B cell (primary cell): ENCODE results near the gene LMO1. TPM values are rescaled to one million over a fixed set of nuclear protein-coding genes. Genes with fewer than 3 reads are reported as not detected.
A peak's percentile ranks its signal among the peaks of the same experiment; 100 is the strongest.

ENCODE experiments used
- ATAC-seq: fragments of 200-7000 bp; cut with Tn5 transposase; one replicate; pipeline ENCODE4 v1.10.0; 2021; ENCODE audit warnings: low read depth, mild to moderate bottlenecking, moderate number of reproducible peaks, moderate library complexity
- CTCF ChIA-PET: fragments of 350-600 bp; sonication (Branson Sonifier 250); formaldehyde crosslinking; loops from one replicate; lab custom pipeline; 2021; ENCODE audit warnings: antibody characterized with exemption, inconsistent platforms; lab: Charles Lee
- POLR2A ChIA-PET: fragments of 350-600 bp; sonication (Branson Sonifier 250); formaldehyde crosslinking; loops from one replicate; lab custom pipeline; 2021; ENCODE audit warnings: antibody characterized with exemption; lab: Charles Lee
- DNase-seq: peaks from one replicate; pipeline ENCODE4 v3.0.0; 2013
- H2AFZ ChIP-seq: 2 replicates; pipeline ENCODE4 v1.6.1; 2012; ENCODE audit warnings: mild to moderate bottlenecking, low read depth, low read length; ENCODE audit not compliant: insufficient read depth, poor library complexity, severe bottlenecking
- H3K27ac ChIP-seq, 2 donors: 1 replicate in 1 of 2; 2 replicates in 1 of 2; pipeline ENCODE4 v1.5.1; 2012 to 2013; ENCODE audit warnings: low read length in 2 of 2, mild to moderate bottlenecking in 2 of 2, moderate library complexity in 1 of 2
- H3K27me3 ChIP-seq, 4 experiments: fragments of 200-600 bp in 1 of 4; sonication (generic) in 1 of 4; replicated peaks in 1 of 4; 1 replicate in 2 of 4; 2 replicates in 2 of 4; pipeline versions ENCODE4 v1.6.1 to v1.7.0; 2013 to 2016; ENCODE audit warnings: low read length in 3 of 4, mild to moderate bottlenecking in 2 of 4, mixed read lengths in 1 of 4, moderate library complexity in 1 of 4; ENCODE audit not compliant: insufficient read depth in 4 of 4, control insufficient read depth in 3 of 4; ENCODE audit errors: control extremely low read depth in 1 of 4
- H3K36me3 ChIP-seq, 2 experiments: replicated peaks in 1 of 2; 1 replicate in 1 of 2; 2 replicates in 1 of 2; pipeline versions ENCODE4 v1.6.1 to v1.7.1; 2013; ENCODE audit warnings: low read length in 1 of 2; ENCODE audit not compliant: insufficient read depth in 2 of 2, control insufficient read depth in 1 of 2; ENCODE audit errors: control extremely low read depth in 1 of 2, extremely low read depth in 1 of 2
- H3K4me1 ChIP-seq, 2 donors: fragments of 200-600 bp in 1 of 2; sonication (generic) in 1 of 2; 1 replicate in 1 of 2; 2 replicates in 1 of 2; pipeline versions ENCODE4 v1.5.1 to v1.6.1; 2013 to 2017; ENCODE audit warnings: low read length in 2 of 2; ENCODE audit not compliant: control insufficient read depth in 2 of 2, insufficient read depth in 2 of 2
- H3K4me2 ChIP-seq: replicated peaks from 2 replicates; pipeline ENCODE3; 2012; ENCODE audit warnings: mild to moderate bottlenecking, low read depth, low read length; ENCODE audit not compliant: poor library complexity, severe bottlenecking
- H3K4me3 ChIP-seq, 5 experiments: fragments of 200-600 bp in 1 of 5; sonication (generic) in 1 of 5; 1 replicate in 3 of 5; 2 replicates in 2 of 5; pipeline versions ENCODE4 v1.5.1 to v1.7.0; 2011 to 2016; ENCODE audit warnings: low read length in 4 of 5, mild to moderate bottlenecking in 4 of 5, low read depth in 2 of 5, control low read depth in 1 of 5, moderate library complexity in 1 of 5; ENCODE audit not compliant: insufficient read depth in 1 of 5; ENCODE audit errors: control extremely low read depth in 1 of 5, extremely low read depth in 1 of 5
- H3K79me2 ChIP-seq: fragments of 200-600 bp; sonication (generic); one replicate; pipeline ENCODE4 v1.6.0; 2016; ENCODE audit warnings: low read length; ENCODE audit not compliant: control insufficient read depth, insufficient read depth
- H3K9ac ChIP-seq: fragments of 200-600 bp; sonication (generic); 2 replicates; pipeline ENCODE4 v1.6.1; 2017; ENCODE audit warnings: mild to moderate bottlenecking, low read length, moderate library complexity
- H3K9me3 ChIP-seq, 3 donors: one replicate each; pipeline versions ENCODE4 v1.6.1 to v1.7.1; 2013; ENCODE audit warnings: low read length in 2 of 3; ENCODE audit not compliant: control insufficient read depth in 2 of 3, insufficient read depth in 1 of 3; ENCODE audit errors: control extremely low read depth in 1 of 3
- H4K20me1 ChIP-seq: 2 replicates; pipeline ENCODE4 v1.6.0; 2012; ENCODE audit warnings: mild to moderate bottlenecking, low read length; ENCODE audit not compliant: insufficient read depth, control insufficient read depth, poor library complexity, severe bottlenecking
- H3K27ac Mint-ChIP-seq: one replicate; pipeline ENCODE4 v1.8.0; 2021; ENCODE audit warnings: mixed read lengths
- H3K27me3 Mint-ChIP-seq: one replicate; pipeline ENCODE4 v1.8.0; 2021; ENCODE audit warnings: mixed read lengths
- H3K4me1 Mint-ChIP-seq: one replicate; pipeline ENCODE4 v1.8.0; 2021; ENCODE audit warnings: mixed read lengths
- H3K4me3 Mint-ChIP-seq: one replicate; pipeline ENCODE4 v1.8.0; 2021; ENCODE audit warnings: mixed read lengths
- H3K9me3 Mint-ChIP-seq: one replicate; pipeline ENCODE4 v1.8.0; 2022; ENCODE audit warnings: mixed read lengths; ENCODE audit not compliant: insufficient read depth
- EZH2 ChIP-seq: IDR thresholded peaks from 2 replicates; pipeline ENCODE4 v1.6.1; 2012; ENCODE audit warnings: borderline replicate concordance, low read depth, mild to moderate bottlenecking, moderate library complexity, low read length; ENCODE audit not compliant: insufficient read depth, poor library complexity, severe bottlenecking
- WGBS: methylation state at CpG from one replicate; pipeline ENCODE4 v1.1.5; 2013; ENCODE audit warnings: missing lambda C conversion rate; ENCODE audit not compliant: insufficient coverage; 5-methylcytosine and 5-hydroxymethylcytosine counted together
- intact Hi-C: fragments of 100-400 bp; cut with micrococcal nuclease; formaldehyde crosslinking; loops from one replicate; pipeline ENCODE4 v1.10.0; 2022
- polyA plus RNA-seq: library from polyadenylated mRNA; depleted of rRNA; stranded (reverse); fragments of >200 nt; gene quantifications from 2 replicates; pipeline ENCODE4 v1.2.3, GENCODE V29; 2012
- total RNA-seq, 2 donors: library from RNA; stranded (reverse); fragments of 120-200 nt in 1 of 2; gene quantifications; 1 replicate in 1 of 2; 2 replicates in 1 of 2; pipeline versions ENCODE4 v1.2.3 to v1.2.4, GENCODE V29; 2013 to 2022
- TF ChIP-seq, protein P1 (sequence below): fragments of 200-600 bp; IDR thresholded peaks from one replicate; pipeline ENCODE4 v1.8.0; 2022; ENCODE audit warnings: antibody characterized with exemption, mild to moderate bottlenecking

The LMO1 gene
- total and polyA plus RNA-seq, 2 donors (not counting 1 experiment from before 2014, with no cell fraction given), result 0.22 TPM; not detected in 1

DNA sequence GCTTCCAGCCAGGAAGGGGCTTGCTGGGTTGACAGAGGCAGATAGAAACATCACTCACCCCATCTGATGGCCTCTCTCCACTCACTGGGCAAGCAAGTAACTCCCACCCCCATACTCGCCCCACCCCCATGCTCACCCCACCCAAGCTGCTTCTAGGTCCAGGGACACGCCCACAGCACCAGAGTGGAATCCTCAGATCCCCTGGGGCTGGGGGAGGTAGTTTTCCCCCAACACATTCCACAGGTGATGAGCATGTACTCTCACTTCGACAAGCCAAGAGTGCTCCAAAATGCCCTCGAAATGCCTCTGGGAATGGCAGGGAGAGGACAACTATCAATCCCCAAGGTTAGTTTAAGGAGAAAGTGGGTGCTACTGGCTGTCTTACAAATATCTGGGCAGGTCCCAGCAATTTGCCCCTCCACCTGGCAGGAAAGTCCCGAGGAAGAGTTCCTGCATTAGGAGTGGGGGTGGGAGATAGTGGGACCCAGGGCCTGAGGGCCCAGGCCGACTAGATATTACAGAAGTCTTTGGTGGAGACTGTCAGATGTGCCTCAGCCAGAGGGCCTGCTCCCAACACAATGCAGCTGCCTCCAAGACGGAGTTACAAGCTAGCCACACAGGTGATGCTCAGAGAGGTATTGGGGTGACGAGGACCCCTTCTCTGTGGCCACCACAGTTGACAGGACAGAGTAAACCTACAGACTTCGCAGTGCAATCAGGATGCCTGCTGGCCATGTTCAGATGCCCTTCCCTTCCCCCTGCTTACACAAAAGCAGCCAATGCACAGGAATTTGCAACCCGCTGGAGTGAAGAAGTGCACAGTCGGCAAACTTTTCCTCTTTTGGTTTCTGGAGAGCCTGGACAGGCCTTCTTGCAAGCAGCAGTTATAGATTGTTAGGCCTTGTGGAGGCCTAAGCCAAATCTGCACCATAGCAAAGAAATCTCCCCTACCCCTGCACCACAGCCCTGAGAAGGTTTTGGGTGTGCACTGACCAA, 2.9 kb upstream of the LMO1 start:
- no peak overlapping the region for H3K27ac ChIP-seq
- ChIA-PET POLR2A (no interaction called here), CTCF (interaction anchor here (1.1 to 4.1 kb wide), 3 partner anchors 44 to 300 kb away, joined by 3 to 25 read pairs (median 3); no protein-coding TSS in a partner anchor)
- no peak overlapping the region for H3K9ac ChIP-seq
- peak overlapping the region; percentile 26 for H3K4me3 Mint-ChIP-seq
- no peak overlapping the region for H3K4me3 ChIP-seq
- H4K20me1 ChIP-seq, result no peaks in the 10 kb centered on the region
- H3K79me2 ChIP-seq, result no peaks in the 10 kb centered on the region
- H3K27me3 Mint-ChIP-seq, result peaks cover 63% of the 10 kb centered on the region
- peaks cover 0 to 12% (median 0%) of the 10 kb centered on the region in 3 donors for H3K9me3 ChIP-seq
- H3K9me3 Mint-ChIP-seq, result no peaks in the 10 kb centered on the region
- no peak overlapping the region for H3K27ac Mint-ChIP-seq
- DNase-seq, result no peak
- intact Hi-C loops, result no loop called here
- no peaks in the 10 kb centered on the region for H3K36me3 ChIP-seq
- H3K4me1 ChIP-seq, result peaks cover 22 to 27% of the 10 kb centered on the region in 2 donors
- H3K4me1 Mint-ChIP-seq, result peaks cover 21% of the 10 kb centered on the region
- 90% methylated on average over 8 of the region's 11 CpGs for WGBS
- H2AFZ ChIP-seq, result no peak overlapping the region
- no peak for ATAC-seq
- H3K4me2 ChIP-seq, result no peak overlapping the region
- H3K27me3 ChIP-seq, result peaks cover 0 to 85% (median 40%) of the 10 kb centered on the region in 4 experiments
- no peak for TF ChIP-seq EZH2
- TF ChIP-seq, protein P1, sequence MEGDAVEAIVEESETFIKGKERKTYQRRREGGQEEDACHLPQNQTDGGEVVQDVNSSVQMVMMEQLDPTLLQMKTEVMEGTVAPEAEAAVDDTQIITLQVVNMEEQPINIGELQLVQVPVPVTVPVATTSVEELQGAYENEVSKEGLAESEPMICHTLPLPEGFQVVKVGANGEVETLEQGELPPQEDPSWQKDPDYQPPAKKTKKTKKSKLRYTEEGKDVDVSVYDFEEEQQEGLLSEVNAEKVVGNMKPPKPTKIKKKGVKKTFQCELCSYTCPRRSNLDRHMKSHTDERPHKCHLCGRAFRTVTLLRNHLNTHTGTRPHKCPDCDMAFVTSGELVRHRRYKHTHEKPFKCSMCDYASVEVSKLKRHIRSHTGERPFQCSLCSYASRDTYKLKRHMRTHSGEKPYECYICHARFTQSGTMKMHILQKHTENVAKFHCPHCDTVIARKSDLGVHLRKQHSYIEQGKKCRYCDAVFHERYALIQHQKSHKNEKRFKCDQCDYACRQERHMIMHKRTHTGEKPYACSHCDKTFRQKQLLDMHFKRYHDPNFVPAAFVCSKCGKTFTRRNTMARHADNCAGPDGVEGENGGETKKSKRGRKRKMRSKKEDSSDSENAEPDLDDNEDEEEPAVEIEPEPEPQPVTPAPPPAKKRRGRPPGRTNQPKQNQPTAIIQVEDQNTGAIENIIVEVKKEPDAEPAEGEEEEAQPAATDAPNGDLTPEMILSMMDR, result no peak
